ENCODE results near the gene HSPE1. TPM values are rescaled to one million over a fixed set of nuclear protein-coding genes. Genes with fewer than 3 reads are reported as not detected.
A peak's percentile ranks its signal among the peaks of the same experiment; 100 is the strongest.

Gene HSPE1
- total RNA-seq, 1 experiment from 2014 or later = 321 TPM

DNA sequence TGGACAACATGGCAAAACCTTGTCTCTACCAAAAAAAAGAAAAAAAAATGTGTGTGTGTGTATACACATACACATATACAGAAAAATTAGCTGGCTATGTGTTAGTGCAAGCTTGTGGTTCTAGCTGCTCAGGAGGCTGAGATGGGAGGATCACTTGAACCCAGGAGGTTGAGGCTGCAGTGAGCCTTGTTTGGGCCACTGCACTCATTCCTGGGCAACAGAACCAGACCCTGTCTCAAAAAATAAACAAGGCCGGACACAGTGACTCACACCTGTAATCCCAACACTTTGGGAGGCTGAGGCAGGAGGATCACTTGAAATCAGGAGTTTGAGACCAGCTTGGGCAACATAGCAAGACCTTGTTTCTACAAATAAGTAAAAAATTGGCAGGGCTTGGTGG lies 44.8 kb upstream of the HSPE1 start:
- H2AFZ ChIP-seq (ENCODE audit: low read length) = no peak overlapping the region
- H3K9me3 ChIP-seq (ENCODE audit: low read length) = no peaks in the 10 kb centered on the region
- H3K4me3 ChIP-seq (ENCODE audit: low read length) = peak overlapping the region; percentile 84; the same call in 1 of the 2 replicates
- peaks cover 30% of the 10 kb centered on the region for H4K20me1 ChIP-seq (ENCODE audit: low read length)
- H3K4me2 ChIP-seq (ENCODE audit: low read length) = peak overlapping the region; percentile 98
- CTCF ChIA-PET = no interaction called here
- peaks cover 5% of the 10 kb centered on the region; the same call in 1 of the 2 replicates for H3K36me3 ChIP-seq (ENCODE audit: low read depth, low read length)
- no peaks in the 10 kb centered on the region for H3K9me2 ChIP-seq (replicated peaks; ENCODE audit: low read length)
- intact Hi-C loops (cut with micrococcal nuclease) = no loop called here
- no peak overlapping the region for H3K9ac ChIP-seq (ENCODE audit: low read length)
- H3K4me1 ChIP-seq (ENCODE audit: insufficient read depth, low read length) = peaks cover 12% of the 10 kb centered on the region
- no peak overlapping the region for H3K27ac ChIP-seq (ENCODE audit: low read length)
- BruUV-seq (replicated peaks) = no TSS peak
- DNase-seq = no peak
- no peaks in the 10 kb centered on the region for H3F3A ChIP-seq (ENCODE audit: low read length, unreplicated experiment)
- no peak for TF ChIP-seq EZH2phosphoT487 (IDR thresholded peaks at IDR 0.05; ENCODE audit: borderline replicate concordance, low read length)
- TF ChIP-seq EZH2 (IDR thresholded peaks at IDR 0.05; ENCODE audit: low read length, unreplicated experiment) = no peak
- TF ChIP-seq, protein P1, sequence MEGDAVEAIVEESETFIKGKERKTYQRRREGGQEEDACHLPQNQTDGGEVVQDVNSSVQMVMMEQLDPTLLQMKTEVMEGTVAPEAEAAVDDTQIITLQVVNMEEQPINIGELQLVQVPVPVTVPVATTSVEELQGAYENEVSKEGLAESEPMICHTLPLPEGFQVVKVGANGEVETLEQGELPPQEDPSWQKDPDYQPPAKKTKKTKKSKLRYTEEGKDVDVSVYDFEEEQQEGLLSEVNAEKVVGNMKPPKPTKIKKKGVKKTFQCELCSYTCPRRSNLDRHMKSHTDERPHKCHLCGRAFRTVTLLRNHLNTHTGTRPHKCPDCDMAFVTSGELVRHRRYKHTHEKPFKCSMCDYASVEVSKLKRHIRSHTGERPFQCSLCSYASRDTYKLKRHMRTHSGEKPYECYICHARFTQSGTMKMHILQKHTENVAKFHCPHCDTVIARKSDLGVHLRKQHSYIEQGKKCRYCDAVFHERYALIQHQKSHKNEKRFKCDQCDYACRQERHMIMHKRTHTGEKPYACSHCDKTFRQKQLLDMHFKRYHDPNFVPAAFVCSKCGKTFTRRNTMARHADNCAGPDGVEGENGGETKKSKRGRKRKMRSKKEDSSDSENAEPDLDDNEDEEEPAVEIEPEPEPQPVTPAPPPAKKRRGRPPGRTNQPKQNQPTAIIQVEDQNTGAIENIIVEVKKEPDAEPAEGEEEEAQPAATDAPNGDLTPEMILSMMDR (conservative IDR thresholded peaks at IDR 0.05; ENCODE audit: low read depth, low read length) = no peak
- H3K27me3 ChIP-seq (ENCODE audit: low read length) = no peaks in the 10 kb centered on the region
- POLR2A ChIA-PET (ENCODE audit: unreplicated experiment) = interaction anchor here (0.6 kb wide), 1 partner anchor 48 kb away, joined by 29 read pairs; no protein-coding TSS in a partner anchor
- ATAC-seq = no peak
- H3K79me2 ChIP-seq (ENCODE audit: low read length) = peaks cover 68% of the 10 kb centered on the region

- H3K9ac ChIP-seq (ENCODE audit: low read length) = no peak overlapping the region
- TF ChIP-seq, protein P1 (conservative IDR thresholded peaks at IDR 0.05; ENCODE audit: low read depth, low read length) = no peak
- TF ChIP-seq EZH2phosphoT487 (IDR thresholded peaks at IDR 0.05; ENCODE audit: borderline replicate concordance, low read length) (no peak), EZH2 (IDR thresholded peaks at IDR 0.05; ENCODE audit: low read length, unreplicated experiment) (no peak)
- H3K4me3 ChIP-seq (ENCODE audit: low read length) = no peak overlapping the region
- H3K9me2 ChIP-seq (replicated peaks; ENCODE audit: low read length) = no peaks in the 10 kb centered on the region
- peaks cover 17% of the 10 kb centered on the region for H4K20me1 ChIP-seq (ENCODE audit: low read length)
- H3K9me3 ChIP-seq (ENCODE audit: low read length) = no peaks in the 10 kb centered on the region
- CTCF ChIA-PET = no interaction called here
- no peak overlapping the region for H3K27ac ChIP-seq (ENCODE audit: low read length)
- H3K27me3 ChIP-seq (ENCODE audit: low read length) = no peaks in the 10 kb centered on the region
- no peak overlapping the region for H2AFZ ChIP-seq (ENCODE audit: low read length)
- POLR2A ChIA-PET (ENCODE audit: unreplicated experiment) = no interaction called here
- DNase-seq (no peak), ATAC-seq (peak; percentile 48)
- intact Hi-C loops (cut with micrococcal nuclease) = no loop called here
- H3K79me2 ChIP-seq (ENCODE audit: low read length) = peaks cover 59% of the 10 kb centered on the region
- H3K36me3 ChIP-seq (ENCODE audit: low read depth, low read length) = peaks cover 31% of the 10 kb centered on the region
- BruUV-seq (replicated peaks) = no TSS peak
- 0 out of 2 replicates have a peak overlapping the region, but pooled peaks have one; percentile 14 for H3K4me2 ChIP-seq (ENCODE audit: low read length)
- peaks cover 8% of the 10 kb centered on the region; the same call in 1 of the 2 replicates for H3K4me1 ChIP-seq (ENCODE audit: insufficient read depth, low read length)
- no peaks in the 10 kb centered on the region for H3F3A ChIP-seq (ENCODE audit: low read length, unreplicated experiment)
Observed at GRCh38 chr2:197460649-197461048, 39.5 kb upstream of the HSPE1 start.

DNA sequence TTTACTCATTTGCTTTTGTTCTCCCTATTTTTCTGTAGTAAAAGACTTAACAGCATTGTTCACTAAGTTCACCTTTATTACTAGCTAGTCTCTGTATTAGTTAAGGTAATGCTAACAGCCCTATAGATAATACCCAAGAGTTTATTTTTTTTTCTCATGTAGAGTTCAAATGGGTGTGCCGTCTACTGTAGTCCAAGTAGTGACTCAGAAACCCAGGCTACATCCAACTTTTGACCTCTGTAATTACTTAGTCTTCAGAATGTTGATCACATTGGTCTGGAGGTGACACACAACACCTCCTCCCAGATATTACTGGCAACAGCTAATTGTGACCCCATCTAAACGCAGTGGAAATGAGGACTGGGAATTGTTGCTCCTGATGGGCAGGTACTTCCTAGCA lies 39.1 kb upstream of the HSPE1 start:
- TF ChIP-seq, protein P1 (conservative IDR thresholded peaks at IDR 0.05; ENCODE audit: low read depth, low read length) = no peak
- TF ChIP-seq EZH2phosphoT487 (IDR thresholded peaks at IDR 0.05; ENCODE audit: borderline replicate concordance, low read length) (no peak), EZH2 (IDR thresholded peaks at IDR 0.05; ENCODE audit: low read length, unreplicated experiment) (no peak)
- Histone ChIP-seq H3K36me3 (ENCODE audit: low read depth, low read length) (peaks cover 33% of the 10 kb centered on the region), H4K20me1 (ENCODE audit: low read length) (peaks cover 13% of the 10 kb centered on the region; the same call in 1 of the 2 replicates), H3K9ac (ENCODE audit: low read length) (no peak overlapping the region), H2AFZ (ENCODE audit: low read length) (no peak overlapping the region), H3F3A (ENCODE audit: low read length, unreplicated experiment) (no peaks in the 10 kb centered on the region), H3K4me1 (ENCODE audit: insufficient read depth, low read length) (peaks cover 8% of the 10 kb centered on the region; the same call in 1 of the 2 replicates), H3K27me3 (ENCODE audit: low read length) (no peaks in the 10 kb centered on the region), H3K4me2 (ENCODE audit: low read length) (0 out of 2 replicates have a peak overlapping the region, but pooled peaks have one; percentile 14), H3K27ac (ENCODE audit: low read length) (no peak overlapping the region), H3K9me2 (replicated peaks; ENCODE audit: low read length) (no peaks in the 10 kb centered on the region), H3K79me2 (ENCODE audit: low read length) (peaks cover 55% of the 10 kb centered on the region), H3K9me3 (ENCODE audit: low read length) (no peaks in the 10 kb centered on the region), H3K4me3 (ENCODE audit: low read length) (no peak overlapping the region)
- CTCF ChIA-PET = no interaction called here
- BruUV-seq (replicated peaks) = no TSS peak
- DNase-seq (no peak), ATAC-seq (peak; percentile 71)
- POLR2A ChIA-PET (ENCODE audit: unreplicated experiment) = no interaction called here
- intact Hi-C loops (cut with micrococcal nuclease) = no loop called here
